Liver (tissue), 9 donors: ENCODE data around the gene TBC1D24. TPM values are rescaled to one million over a fixed set of nuclear protein-coding genes. Genes with fewer than 3 reads are reported as not detected.

Experiments
- DNase-seq: peaks from one replicate; pipeline ENCODE4 v3.0.0-alpha.2; 2017; ENCODE audit warnings: low spot score
- H3K27ac ChIP-seq, 2 donors: one replicate each; pipeline ENCODE4 v1.7.0; 2013; ENCODE audit warnings: inconsistent platforms in 2 of 2, low read length in 2 of 2, control low read depth in 1 of 2, low read depth in 1 of 2, mild to moderate bottlenecking in 1 of 2
- H3K27me3 ChIP-seq, 4 donors: one replicate each; pipeline versions ENCODE4 v1.6.1 to v1.7.0; 2013; ENCODE audit warnings: low read length in 3 of 4, inconsistent platforms in 1 of 4, mild to moderate bottlenecking in 1 of 4, moderate library complexity in 1 of 4; ENCODE audit not compliant: control insufficient read depth in 4 of 4, insufficient read depth in 4 of 4
- H3K36me3 ChIP-seq, 4 donors: one replicate each; pipeline versions ENCODE4 v1.6.1 to v1.7.0; 2013; ENCODE audit warnings: low read length in 3 of 4, mild to moderate bottlenecking in 3 of 4, low read depth in 1 of 4, moderate library complexity in 1 of 4; ENCODE audit not compliant: control insufficient read depth in 4 of 4, insufficient read depth in 3 of 4
- H3K4me1 ChIP-seq, 4 donors: one replicate each; pipeline versions ENCODE4 v1.6.1 to v1.7.0; 2013; ENCODE audit warnings: low read length in 3 of 4, mild to moderate bottlenecking in 3 of 4, moderate library complexity in 1 of 4; ENCODE audit not compliant: control insufficient read depth in 4 of 4, insufficient read depth in 4 of 4
- H3K4me3 ChIP-seq, 3 donors: one replicate each; pipeline versions ENCODE4 v1.6.1 to v1.7.0; 2013; ENCODE audit warnings: low read length in 3 of 3, control low read depth in 1 of 3, low read depth in 1 of 3, mild to moderate bottlenecking in 1 of 3
- H3K9ac ChIP-seq, 2 donors: one replicate each; pipeline ENCODE4 v1.7.0; 2013; ENCODE audit warnings: low read length in 2 of 2, mild to moderate bottlenecking in 2 of 2, moderate library complexity in 2 of 2, control low read depth in 1 of 2, low read depth in 1 of 2
- H3K9me3 ChIP-seq, 4 donors: one replicate each; pipeline versions ENCODE4 v1.6.1 to v1.7.0; 2013; ENCODE audit warnings: low read length in 3 of 4; ENCODE audit not compliant: control insufficient read depth in 4 of 4
- ATF3 ChIP-seq: IDR thresholded peaks from 2 replicates; pipeline ENCODE4 v1.6.1; 2016; ENCODE audit warnings: antibody characterized with exemption
- CTCF ChIP-seq: fragments of 150-350 bp; IDR thresholded peaks from 2 replicates; pipeline ENCODE4 v1.5.1; 2017; ENCODE audit warnings: improper control_type of control experiment, low read depth, low read length; ENCODE audit not compliant: missing input control
- EGR1 ChIP-seq, 2 donors: IDR thresholded peaks; 2 replicates each; pipeline ENCODE4 v1.6.1; 2016 to 2018; ENCODE audit warnings: antibody characterized with exemption in 2 of 2, low read depth in 2 of 2
- FOXA1 ChIP-seq: IDR thresholded peaks from 2 replicates; pipeline ENCODE4 v1.6.1; 2016; ENCODE audit warnings: antibody characterized with exemption
- FOXA2 ChIP-seq: IDR thresholded peaks from 2 replicates; pipeline ENCODE4 v1.6.1; 2016; ENCODE audit warnings: antibody characterized with exemption
- GABPA ChIP-seq, 2 donors: IDR thresholded peaks in 1 of 2; conservative IDR thresholded peaks in 1 of 2; 2 replicates each; pipeline ENCODE4 v1.6.1; 2016; ENCODE audit warnings: antibody characterized with exemption in 2 of 2, mild to moderate bottlenecking in 1 of 2, moderate library complexity in 1 of 2
- HNF4A ChIP-seq, 2 donors: conservative IDR thresholded peaks; 2 replicates each; pipeline ENCODE4 v1.6.1; 2016; ENCODE audit warnings: antibody characterized with exemption in 2 of 2, mild to moderate bottlenecking in 2 of 2
- HNF4G ChIP-seq: IDR thresholded peaks from 2 replicates; pipeline ENCODE4 v1.6.1; 2016; ENCODE audit warnings: antibody characterized with exemption
- JUND ChIP-seq, 2 donors: IDR thresholded peaks; 2 replicates each; pipeline ENCODE4 v1.6.1; 2016; ENCODE audit warnings: antibody characterized with exemption in 2 of 2
- MAX ChIP-seq: IDR thresholded peaks from 2 replicates; pipeline ENCODE4 v1.6.1; 2016; ENCODE audit warnings: antibody characterized with exemption
- NR2F2 ChIP-seq: IDR thresholded peaks from 2 replicates; pipeline ENCODE4 v1.6.1; 2016; ENCODE audit warnings: antibody characterized with exemption
- RAD21 ChIP-seq, 2 donors: IDR thresholded peaks; 2 replicates each; pipeline ENCODE4 v1.6.1; 2016; ENCODE audit warnings: antibody characterized with exemption in 2 of 2, mild to moderate bottlenecking in 2 of 2
- REST ChIP-seq: IDR thresholded peaks from 2 replicates; pipeline ENCODE4 v1.6.1; 2016; ENCODE audit warnings: antibody characterized with exemption, mild to moderate bottlenecking
- RXRA ChIP-seq, 2 donors: IDR thresholded peaks; 2 replicates each; pipeline ENCODE4 v1.6.1; 2017 to 2018; ENCODE audit warnings: antibody characterized with exemption in 2 of 2, mild to moderate bottlenecking in 1 of 2
- SP1 ChIP-seq: IDR thresholded peaks from 2 replicates; pipeline ENCODE4 v1.6.1; 2018; ENCODE audit warnings: antibody characterized with exemption, mild to moderate bottlenecking
- TAF1 ChIP-seq: conservative IDR thresholded peaks from 2 replicates; pipeline ENCODE4 v1.6.1; 2016; ENCODE audit warnings: antibody characterized with exemption, mild to moderate bottlenecking
- YY1 ChIP-seq: IDR thresholded peaks from 2 replicates; pipeline ENCODE4 v1.6.1; 2016; ENCODE audit warnings: antibody characterized with exemption, mild to moderate bottlenecking
- WGBS: extraction: QIAGEN DNeasy Blood & Tissue Kit; methylation state at CpG from one replicate; pipeline ENCODE4 v1.1.7; 2013; 5-methylcytosine and 5-hydroxymethylcytosine counted together
- polyA plus RNA-seq, 2 donors: library from polyadenylated mRNA; stranded (reverse) in 1 of 2; unstranded in 1 of 2; fragments of 200-250 nt in 1 of 2; fragments of >200 nt in 1 of 2; fragmentation: Nextera tagmentation in 1 of 2; extraction: Ambion mirVana in 1 of 2; gene quantifications; one replicate each; pipeline versions ENCODE4 v1.2.1 to v1.2.3, GENCODE V29; 2013 to 2015
- total RNA-seq, 2 donors: library from RNA; depleted of rRNA; stranded (reverse); fragments of >200 nt; gene quantifications; one replicate each; pipeline ENCODE4 v1.2.3, GENCODE V29; 2014
- TF ChIP-seq, protein P1 (sequence below): IDR thresholded peaks from 2 replicates; pipeline ENCODE4 v1.6.1; 2016; ENCODE audit warnings: antibody characterized with exemption
- donor health status: healthy.
- donor health status: healthy.
- donor health status: healthy.
- donor health status: healthy.
- donor health status: healthy.

Gene TBC1D24
- total and polyA plus RNA-seq, 4 donors: 8.4 to 22.3 (median 11.5) TPM

GRCh38 chr16:2511128-2511800 lies 36.3 kb downstream of the TBC1D24 start (continued):
- TF ChIP-seq ATF3: no peak
- TF ChIP-seq SP1: no peak
- no peak for TF ChIP-seq NR2F2
- no peak for TF ChIP-seq HNF4G
- TF ChIP-seq GABPA (IDR thresholded peaks at IDR 0.05 in 1 of 2, conservative IDR thresholded peaks at IDR 0.05 in 1 of 2): no peak
- TF ChIP-seq JUND (IDR thresholded peaks at IDR 0.05): no peak
- no peak for TF ChIP-seq FOXA2
- TF ChIP-seq YY1: no peak
- TF ChIP-seq RAD21 (IDR thresholded peaks at IDR 0.05): no peak
- TF ChIP-seq EGR1 (IDR thresholded peaks at IDR 0.05; ENCODE audit: low read depth in 2 of 2): no peak
- no peak for TF ChIP-seq MAX
- no peak for TF ChIP-seq HNF4A (conservative IDR thresholded peaks at IDR 0.05)
- no peak for TF ChIP-seq TAF1
- TF ChIP-seq RXRA (IDR thresholded peaks at IDR 0.05): no peak
- no peak for TF ChIP-seq FOXA1

DNA sequence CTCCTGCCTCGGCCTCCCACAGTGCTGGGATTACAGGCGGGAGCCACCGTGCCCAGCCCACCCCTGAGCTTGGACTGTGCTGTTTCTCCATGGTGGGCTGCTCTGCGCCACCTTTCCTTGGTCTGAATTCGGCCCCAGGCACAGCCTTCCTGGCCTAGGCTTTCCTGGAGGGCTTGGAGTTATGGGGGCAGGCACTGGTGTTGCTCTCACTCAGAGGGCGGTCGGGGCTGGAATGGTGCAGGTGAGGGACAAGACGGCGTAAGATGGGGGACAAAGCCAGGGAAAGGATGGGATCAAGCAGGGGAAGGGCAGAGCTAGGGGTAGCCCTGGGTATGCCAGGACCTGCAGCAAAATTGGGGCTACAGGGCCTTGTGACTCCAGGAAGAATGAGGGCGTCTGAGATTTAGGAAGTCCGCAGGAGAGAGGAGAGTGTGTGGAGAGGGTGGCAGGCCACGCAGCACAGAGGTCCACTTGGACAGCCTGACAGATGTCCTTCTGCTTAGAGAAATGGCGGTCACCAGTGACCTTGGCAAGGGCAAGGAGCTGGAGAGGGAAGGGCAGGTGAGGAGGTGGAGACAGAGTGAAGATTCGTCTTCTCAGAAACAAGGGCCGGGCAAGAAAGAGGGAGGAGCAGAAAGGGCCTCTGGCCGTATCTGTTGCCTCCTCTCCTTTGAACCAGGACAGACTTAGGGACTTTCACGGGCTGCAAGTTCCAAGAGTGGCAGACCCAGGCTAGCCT lies 37.2 kb downstream of the TBC1D24 start:
- TF ChIP-seq GABPA (IDR thresholded peaks at IDR 0.05 in 1 of 2, conservative IDR thresholded peaks at IDR 0.05 in 1 of 2) (no peak), MAX (no peak), SP1 (no peak), JUND (IDR thresholded peaks at IDR 0.05) (no peak), YY1 (no peak), NR2F2 (no peak), REST (no peak), FOXA1 (no peak), RAD21 (IDR thresholded peaks at IDR 0.05) (no peak), EGR1 (IDR thresholded peaks at IDR 0.05; ENCODE audit: low read depth in 2 of 2) (no peak), FOXA2 (no peak), HNF4A (conservative IDR thresholded peaks at IDR 0.05) (no peak), HNF4G (no peak), TAF1 (no peak), CTCF (no peak), RXRA (IDR thresholded peaks at IDR 0.05) (no peak), ATF3 (no peak)
- TF ChIP-seq, protein P1, sequence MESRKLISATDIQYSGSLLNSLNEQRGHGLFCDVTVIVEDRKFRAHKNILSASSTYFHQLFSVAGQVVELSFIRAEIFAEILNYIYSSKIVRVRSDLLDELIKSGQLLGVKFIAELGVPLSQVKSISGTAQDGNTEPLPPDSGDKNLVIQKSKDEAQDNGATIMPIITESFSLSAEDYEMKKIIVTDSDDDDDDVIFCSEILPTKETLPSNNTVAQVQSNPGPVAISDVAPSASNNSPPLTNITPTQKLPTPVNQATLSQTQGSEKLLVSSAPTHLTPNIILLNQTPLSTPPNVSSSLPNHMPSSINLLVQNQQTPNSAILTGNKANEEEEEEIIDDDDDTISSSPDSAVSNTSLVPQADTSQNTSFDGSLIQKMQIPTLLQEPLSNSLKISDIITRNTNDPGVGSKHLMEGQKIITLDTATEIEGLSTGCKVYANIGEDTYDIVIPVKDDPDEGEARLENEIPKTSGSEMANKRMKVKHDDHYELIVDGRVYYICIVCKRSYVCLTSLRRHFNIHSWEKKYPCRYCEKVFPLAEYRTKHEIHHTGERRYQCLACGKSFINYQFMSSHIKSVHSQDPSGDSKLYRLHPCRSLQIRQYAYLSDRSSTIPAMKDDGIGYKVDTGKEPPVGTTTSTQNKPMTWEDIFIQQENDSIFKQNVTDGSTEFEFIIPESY: no peak
- Histone ChIP-seq H3K27ac (no peak overlapping the region), H3K9ac (no peak overlapping the region), H3K9me3 (no peaks in the 10 kb centered on the region), H3K4me1 (peaks cover 10 to 35% (median 29%) of the 10 kb centered on the region in 4 donors), H3K36me3 (no peaks in the 10 kb centered on the region), H3K27me3 (no peaks in the 10 kb centered on the region), H3K4me3 (no peak overlapping the region)
- no peak for DNase-seq
- 95% methylated on average over 17 of the region's 17 CpGs for WGBS
